ENCODE measurements around the gene GDAP1L1. TPM values are rescaled to one million over a fixed set of nuclear protein-coding genes. Genes with fewer than 3 reads are reported as not detected.

GDAP1L1 gene
- polyA plus RNA-seq, 1 of the 3 experiments (the other 2 are of a cell fraction) = 0.30 TPM

DNA sequence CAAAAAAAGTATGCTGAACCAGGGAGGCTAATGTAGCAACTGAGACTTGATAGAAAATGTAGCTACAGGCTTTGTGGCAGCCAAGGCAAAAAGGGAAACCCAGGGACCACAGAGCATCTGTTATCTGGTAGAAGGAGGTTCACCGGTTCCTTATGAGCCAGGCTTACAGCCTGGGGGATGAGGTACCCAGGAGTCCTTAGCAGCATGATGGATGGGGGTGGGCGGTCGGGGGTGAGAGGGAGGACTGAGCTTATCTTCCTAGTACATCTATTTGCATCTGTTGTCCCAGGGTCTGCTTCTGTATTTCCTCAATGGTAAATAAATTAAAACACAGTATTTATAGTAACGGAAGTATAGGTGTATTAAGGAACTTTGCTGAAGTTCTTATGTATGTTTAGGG lies 1.1 kb upstream of the GDAP1L1 start:
- peaks cover 5% of the 10 kb centered on the region; the same call in 1 of the 2 replicates for H3K27me3 ChIP-seq (ENCODE audit: insufficient read depth)
- H3K9ac ChIP-seq = no peak overlapping the region
- no peaks in the 10 kb centered on the region for H3K36me3 ChIP-seq (replicated peaks in 1 of 2; ENCODE audit: control insufficient read depth in 1 of 2, insufficient read depth in 2 of 2, low read length in 1 of 2)
- ChIA-PET CTCF (interaction anchor here (1.0 to 3.2 kb wide), 5 partner anchors 27 to 65 kb away, joined by 3 to 18 read pairs (median 10); partner anchors contain the start of gene FITM2), POLR2A (no interaction called here)
- DNase-seq = no peak
- H3K79me2 ChIP-seq (ENCODE audit: insufficient read depth) = no peaks in the 10 kb centered on the region
- no peaks in the 10 kb centered on the region for H3K9me3 ChIP-seq
- no peak overlapping the region for H2AFZ ChIP-seq (ENCODE audit: low read depth)
- WGBS (ENCODE audit: low lambda C conversion rate) = 64% methylated on average over 4 of the region's 4 CpGs
- H3K27ac ChIP-seq (ENCODE audit: low read depth in 2 of 2, low read length in 1 of 2) = no peak overlapping the region
- peaks cover 0 to 4% of the 10 kb centered on the region in 2 experiments; a peak in 2 of 4 replicates for H3K4me1 ChIP-seq (ENCODE audit: control insufficient read depth in 1 of 2, insufficient read depth in 2 of 2, low read depth in 1 of 2, low read length in 1 of 2)
- no peaks in the 10 kb centered on the region for H3K9me2 ChIP-seq
- TF ChIP-seq, protein P1, sequence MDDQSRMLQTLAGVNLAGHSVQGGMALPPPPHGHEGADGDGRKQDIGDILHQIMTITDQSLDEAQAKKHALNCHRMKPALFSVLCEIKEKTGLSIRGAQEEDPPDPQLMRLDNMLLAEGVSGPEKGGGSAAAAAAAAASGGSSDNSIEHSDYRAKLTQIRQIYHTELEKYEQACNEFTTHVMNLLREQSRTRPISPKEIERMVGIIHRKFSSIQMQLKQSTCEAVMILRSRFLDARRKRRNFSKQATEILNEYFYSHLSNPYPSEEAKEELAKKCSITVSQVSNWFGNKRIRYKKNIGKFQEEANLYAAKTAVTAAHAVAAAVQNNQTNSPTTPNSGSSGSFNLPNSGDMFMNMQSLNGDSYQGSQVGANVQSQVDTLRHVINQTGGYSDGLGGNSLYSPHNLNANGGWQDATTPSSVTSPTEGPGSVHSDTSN (IDR thresholded peaks at IDR 0.05) = no peak
- no peak for TF ChIP-seq TEAD4 (IDR thresholded peaks at IDR 0.05; ENCODE audit: borderline replicate concordance, insufficient read depth)
- TF ChIP-seq, protein P2, sequence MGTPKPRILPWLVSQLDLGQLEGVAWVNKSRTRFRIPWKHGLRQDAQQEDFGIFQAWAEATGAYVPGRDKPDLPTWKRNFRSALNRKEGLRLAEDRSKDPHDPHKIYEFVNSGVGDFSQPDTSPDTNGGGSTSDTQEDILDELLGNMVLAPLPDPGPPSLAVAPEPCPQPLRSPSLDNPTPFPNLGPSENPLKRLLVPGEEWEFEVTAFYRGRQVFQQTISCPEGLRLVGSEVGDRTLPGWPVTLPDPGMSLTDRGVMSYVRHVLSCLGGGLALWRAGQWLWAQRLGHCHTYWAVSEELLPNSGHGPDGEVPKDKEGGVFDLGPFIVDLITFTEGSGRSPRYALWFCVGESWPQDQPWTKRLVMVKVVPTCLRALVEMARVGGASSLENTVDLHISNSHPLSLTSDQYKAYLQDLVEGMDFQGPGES (IDR thresholded peaks at IDR 0.05; ENCODE audit: low read depth, low read length) = no peak
- no peak for TF ChIP-seq NFIC (IDR thresholded peaks at IDR 0.05; ENCODE audit: borderline replicate concordance)
- TF ChIP-seq FOSL2 (IDR thresholded peaks at IDR 0.05; ENCODE audit: borderline replicate concordance, low read depth) = no peak
- no peak for TF ChIP-seq EP300 (IDR thresholded peaks at IDR 0.05; ENCODE audit: borderline replicate concordance in 1 of 2, low read depth in 1 of 2, low read length in 1 of 2)
- TF ChIP-seq NRF1 (IDR thresholded peaks at IDR 0.05; ENCODE audit: low read depth, low read length) = no peak
- TF ChIP-seq, protein P3, sequence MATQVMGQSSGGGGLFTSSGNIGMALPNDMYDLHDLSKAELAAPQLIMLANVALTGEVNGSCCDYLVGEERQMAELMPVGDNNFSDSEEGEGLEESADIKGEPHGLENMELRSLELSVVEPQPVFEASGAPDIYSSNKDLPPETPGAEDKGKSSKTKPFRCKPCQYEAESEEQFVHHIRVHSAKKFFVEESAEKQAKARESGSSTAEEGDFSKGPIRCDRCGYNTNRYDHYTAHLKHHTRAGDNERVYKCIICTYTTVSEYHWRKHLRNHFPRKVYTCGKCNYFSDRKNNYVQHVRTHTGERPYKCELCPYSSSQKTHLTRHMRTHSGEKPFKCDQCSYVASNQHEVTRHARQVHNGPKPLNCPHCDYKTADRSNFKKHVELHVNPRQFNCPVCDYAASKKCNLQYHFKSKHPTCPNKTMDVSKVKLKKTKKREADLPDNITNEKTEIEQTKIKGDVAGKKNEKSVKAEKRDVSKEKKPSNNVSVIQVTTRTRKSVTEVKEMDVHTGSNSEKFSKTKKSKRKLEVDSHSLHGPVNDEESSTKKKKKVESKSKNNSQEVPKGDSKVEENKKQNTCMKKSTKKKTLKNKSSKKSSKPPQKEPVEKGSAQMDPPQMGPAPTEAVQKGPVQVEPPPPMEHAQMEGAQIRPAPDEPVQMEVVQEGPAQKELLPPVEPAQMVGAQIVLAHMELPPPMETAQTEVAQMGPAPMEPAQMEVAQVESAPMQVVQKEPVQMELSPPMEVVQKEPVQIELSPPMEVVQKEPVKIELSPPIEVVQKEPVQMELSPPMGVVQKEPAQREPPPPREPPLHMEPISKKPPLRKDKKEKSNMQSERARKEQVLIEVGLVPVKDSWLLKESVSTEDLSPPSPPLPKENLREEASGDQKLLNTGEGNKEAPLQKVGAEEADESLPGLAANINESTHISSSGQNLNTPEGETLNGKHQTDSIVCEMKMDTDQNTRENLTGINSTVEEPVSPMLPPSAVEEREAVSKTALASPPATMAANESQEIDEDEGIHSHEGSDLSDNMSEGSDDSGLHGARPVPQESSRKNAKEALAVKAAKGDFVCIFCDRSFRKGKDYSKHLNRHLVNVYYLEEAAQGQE (IDR thresholded peaks at IDR 0.05; ENCODE audit: low read depth, low read length) = no peak
- no peak for TF ChIP-seq SIN3A (IDR thresholded peaks at IDR 0.05; ENCODE audit: borderline replicate concordance, low read depth, low read length)
- no peak for TF ChIP-seq RFX5 (IDR thresholded peaks at IDR 0.05; ENCODE audit: low read length)
- no peak for TF ChIP-seq TCF12 (IDR thresholded peaks at IDR 0.05)
- no peak for TF ChIP-seq RXRA (IDR thresholded peaks at IDR 0.05; ENCODE audit: borderline replicate concordance, low read depth)
- H3F3A ChIP-seq (replicated peaks; ENCODE audit: insufficient read depth) = no peaks in the 10 kb centered on the region
- no peaks in the 10 kb centered on the region for H4K20me1 ChIP-seq (ENCODE audit: insufficient read depth)
- no peak overlapping the region for H3K4me2 ChIP-seq
- H3K4me3 ChIP-seq (ENCODE audit: low read depth in 2 of 2, low read length in 1 of 2) = no peak overlapping the region

Measured in SK-N-SH (cell line).